Stimulated activated CD4-positive, alpha-beta T cell treated with anti-CD3 and anti-CD28 coated beads, Interleukin-1b, Interleukin-23, amount 100 ng/mL, for 24 hours (primary cell): ENCODE results near the gene AOAH.

Experiments used
- DNase-seq, 4 experiments: peaks; one replicate each; pipeline ENCODE4 v3.0.0-alpha.2; 2020; ENCODE audit warnings: low read depth in 4 of 4, low spot score in 1 of 4

AOAH gene

GRCh38 chr7:36636126-36636525 is 88.2 kb downstream of the AOAH start:
- no peak for DNase-seq

GRCh38 chr7:36635091-36635490 is 89.2 kb downstream of the AOAH start:
- no peak for DNase-seq

GRCh38 chr7:36633377-36633776 is 90.9 kb downstream of the AOAH start:
- no peak for DNase-seq

- no peak for DNase-seq
Observed at GRCh38 chr7:36630112-36630650, 94.1 kb downstream of the AOAH start.

GRCh38 chr7:36629351-36629750 is 94.9 kb downstream of the AOAH start:
- no peak for DNase-seq

- no peak for DNase-seq
Observed at GRCh38 chr7:36627836-36628235, 96.5 kb downstream of the AOAH start.

GRCh38 chr7:36626111-36626510 is 98.2 kb downstream of the AOAH start:
- DNase-seq: no peak

GRCh38 chr7:36625247-36625646 is 99.0 kb downstream of the AOAH start:
- DNase-seq: no peak

- DNase-seq: no peak
Observed at GRCh38 chr7:36623247-36623646, 101.0 kb downstream of the AOAH start.

- DNase-seq: no peak
Observed at GRCh38 chr7:36621396-36621795, 102.9 kb downstream of the AOAH start.

- DNase-seq: no peak
Observed at GRCh38 chr7:36620166-36620708, 104.1 kb downstream of the AOAH start.

GRCh38 chr7:36617408-36617807 is 106.9 kb downstream of the AOAH start:
- no peak for DNase-seq

- no peak for DNase-seq
Observed at GRCh38 chr7:36615852-36616540, 108.3 kb downstream of the AOAH start.

- DNase-seq: no peak
Observed at GRCh38 chr7:36614959-36615358, 109.3 kb downstream of the AOAH start.

GRCh38 chr7:36613031-36613614 is 111.2 kb downstream of the AOAH start:
- no peak for DNase-seq

GRCh38 chr7:36611703-36612102 is 112.6 kb downstream of the AOAH start:
- no peak for DNase-seq

- no peak for DNase-seq
Observed at GRCh38 chr7:36607721-36608095, 116.6 kb downstream of the AOAH start.

- DNase-seq: no peak
Observed at GRCh38 chr7:36606976-36607720, 117.1 kb downstream of the AOAH start.

- no peak for DNase-seq
Observed at GRCh38 chr7:36606153-36606975, 117.9 kb downstream of the AOAH start.

GRCh38 chr7:36605261-36606051 is 118.8 kb downstream of the AOAH start:
- DNase-seq: no peak
